Fibroblast of skin of right quadriceps (primary cell): ENCODE results near the gene SPEM1.

Experiments used
- DNase-seq: peaks from one replicate; pipeline ENCODE4 v3.0.0-alpha.2; 2013

SPEM1 gene

DNA sequence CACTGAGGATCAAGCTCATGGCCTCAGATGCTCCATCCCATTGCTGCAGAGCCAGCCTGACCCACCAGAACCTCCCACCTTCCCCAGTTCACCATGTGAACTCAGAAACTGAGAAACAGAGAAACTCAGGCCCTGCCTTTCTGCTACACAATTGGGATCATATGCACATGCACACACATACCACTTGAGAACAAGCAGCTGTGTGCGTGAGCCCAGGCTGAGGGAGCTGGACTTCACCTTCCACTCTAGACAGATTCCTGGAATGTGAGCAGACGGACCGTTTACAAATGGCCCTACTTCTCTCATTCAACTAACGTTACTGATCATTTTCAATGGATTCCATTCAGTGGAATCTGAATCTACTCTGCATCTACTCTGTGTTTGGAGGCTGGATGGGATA, 3.6 kb downstream of the SPEM1 start:
- DNase-seq: no peak

- DNase-seq: no peak
These were observed 5.2 kb downstream of the SPEM1 start, which contains the start of gene SPEM2 for GRCh38 chr17:7425316-7425715. Gene SPEM2 (plus strand): TSS chr17:7425616. CDS start chr17:7425689, 73 bp downstream.

GRCh38 chr17:7425756-7426155, 5.6 kb downstream of the SPEM1 start:
- no peak for DNase-seq

GRCh38 chr17:7426203-7426863, 6.2 kb downstream of the SPEM1 start:
- DNase-seq: no peak

DNA sequence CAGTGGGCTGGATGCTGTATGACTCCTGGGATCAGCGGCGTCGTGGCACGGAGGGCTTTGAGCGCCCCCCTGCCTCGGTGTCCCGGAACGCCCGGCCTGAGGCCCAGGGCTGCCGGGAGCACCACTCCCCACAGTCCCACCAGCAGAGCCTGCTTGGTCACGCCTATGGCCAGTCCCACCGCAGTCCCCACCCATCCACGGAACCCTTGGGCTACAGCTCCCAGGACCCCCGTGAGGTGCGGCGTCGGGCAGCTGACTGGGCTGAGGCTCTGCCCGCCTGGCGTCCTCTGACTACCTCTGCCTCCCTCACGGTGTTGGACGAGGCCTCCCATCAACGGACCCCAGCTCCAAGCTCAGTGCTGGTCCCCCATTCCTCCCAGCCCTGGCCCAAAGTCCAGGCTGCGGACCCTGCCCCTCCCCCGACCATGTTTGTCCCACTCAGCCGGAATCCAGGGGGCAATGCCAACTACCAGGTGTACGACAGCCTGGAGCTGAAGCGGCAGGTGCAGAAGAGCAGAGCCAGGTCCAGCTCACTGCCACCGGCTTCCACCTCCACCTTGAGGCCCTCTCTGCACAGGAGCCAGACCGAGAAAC, 6.9 kb downstream of the SPEM1 start:
- no peak for DNase-seq

GRCh38 chr17:7427549-7427948, 7.4 kb downstream of the SPEM1 start:
- DNase-seq: no peak

DNA sequence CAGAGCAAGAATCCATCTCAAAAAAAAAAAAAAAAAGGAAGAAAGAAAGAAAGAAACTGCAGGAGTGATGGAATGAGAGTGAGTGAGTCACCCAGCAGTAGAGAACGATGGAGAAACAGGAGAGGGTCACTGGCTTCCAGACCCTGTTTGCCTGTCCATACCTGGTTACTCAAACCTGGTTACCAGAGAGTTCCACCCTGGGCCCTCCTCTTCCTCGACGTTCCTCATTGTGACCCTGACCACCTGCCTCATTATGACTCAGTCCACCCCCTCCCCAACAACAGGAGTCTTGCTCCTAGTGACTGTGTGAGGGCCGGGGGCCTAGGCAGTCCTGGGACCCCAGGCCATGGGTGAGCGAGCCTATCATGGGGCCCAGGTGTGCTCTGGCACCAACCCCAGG, 8.4 kb downstream of the SPEM1 start, which contains the start of gene SPEM3:
SPEM3 (plus strand) TSS at position 301 of the 400 bp plus-strand sequence; CDS start at position 347, 46 bp downstream.
- no peak for DNase-seq

- no peak for DNase-seq
These were observed 9.6 kb downstream of the SPEM1 start for GRCh38 chr17:7429722-7430121.

DNA sequence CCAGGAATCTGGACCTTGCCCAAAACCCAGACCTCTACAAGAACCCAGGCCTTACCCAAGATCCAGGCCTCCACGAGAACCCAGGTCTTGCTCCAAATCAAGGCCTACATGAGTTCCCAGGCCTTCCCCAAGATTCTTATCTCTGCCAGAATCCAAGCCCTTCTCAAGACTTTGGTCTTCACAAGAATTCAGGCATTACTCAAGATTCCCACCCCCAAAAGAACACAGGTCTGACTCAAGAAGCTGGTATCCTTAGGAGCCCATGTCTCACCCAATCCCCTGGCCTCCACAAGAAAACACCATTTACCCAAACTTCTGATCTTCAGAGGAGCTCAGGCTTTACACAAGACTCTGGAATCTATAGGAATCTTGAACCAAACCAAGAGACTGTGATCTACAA, 11.1 kb downstream of the SPEM1 start:
- no peak for DNase-seq

- DNase-seq: no peak
These were observed 12.2 kb downstream of the SPEM1 start for GRCh38 chr17:7432296-7432695.

- DNase-seq: no peak
These were observed 15.8 kb downstream of the SPEM1 start for GRCh38 chr17:7435676-7436555.

DNA sequence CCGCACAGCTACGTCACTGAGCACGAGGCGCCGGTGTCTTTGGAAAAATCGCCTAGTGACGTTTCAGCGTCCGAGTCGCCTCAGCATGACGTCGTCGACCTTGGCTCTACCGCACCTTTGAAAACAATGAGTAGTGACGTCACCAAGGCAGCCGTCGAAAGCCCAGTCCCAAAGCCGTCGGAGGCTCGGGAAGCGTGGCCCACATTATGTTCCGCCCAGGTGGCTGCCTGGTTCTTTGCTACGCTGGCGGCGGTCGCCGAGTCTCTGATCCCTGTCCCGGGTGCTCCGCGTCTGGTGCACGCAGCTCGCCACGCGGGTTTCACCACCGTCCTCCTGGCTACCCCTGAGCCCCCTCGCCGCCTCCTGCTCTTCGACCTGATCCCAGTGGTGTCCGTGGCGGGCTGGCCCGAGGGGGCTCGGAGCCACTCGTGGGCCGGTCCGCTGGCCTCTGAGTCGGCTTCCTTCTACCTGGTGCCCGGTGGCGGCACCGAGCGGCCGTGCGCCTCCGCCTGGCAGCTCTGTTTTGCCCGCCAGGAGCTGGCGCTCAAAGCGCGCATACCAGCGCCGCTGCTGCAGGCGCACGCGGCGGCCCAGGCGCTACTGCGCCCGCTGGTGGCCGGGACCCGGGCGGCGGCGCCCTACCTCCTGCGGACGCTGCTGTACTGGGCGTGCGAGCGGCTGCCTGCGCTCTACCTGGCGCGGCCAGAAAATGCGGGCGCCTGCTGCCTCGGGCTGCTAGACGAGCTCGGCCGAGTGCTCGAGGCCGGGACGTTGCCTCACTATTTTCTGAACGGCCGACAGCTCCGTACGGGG, 16.6 kb downstream of the SPEM1 start:
- DNase-seq: peak; percentile 73

DNA sequence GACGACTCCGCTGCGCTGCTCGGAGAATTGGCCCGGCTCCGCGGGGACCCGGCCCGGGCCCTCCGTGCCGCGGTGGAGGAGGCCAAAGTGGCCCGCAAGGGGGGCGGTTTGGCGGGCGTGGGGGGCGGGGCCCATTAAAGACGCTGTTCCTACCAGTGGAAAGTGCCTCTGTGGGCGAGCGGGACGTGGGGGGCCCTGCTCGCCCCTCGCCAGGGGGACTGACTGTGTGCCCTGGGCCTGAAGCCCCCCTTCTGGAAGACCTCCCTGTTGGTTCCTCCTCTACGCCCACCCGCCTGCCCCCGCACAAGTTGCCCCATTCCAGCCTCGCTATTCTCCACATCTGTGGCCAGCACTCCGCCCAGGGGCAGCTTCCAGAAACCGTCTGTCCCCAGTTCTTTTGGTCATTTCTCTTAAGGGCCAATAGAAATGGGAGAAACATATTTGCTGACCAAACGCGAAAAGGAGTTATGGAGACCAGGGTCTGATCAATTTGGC, 17.3 kb downstream of the SPEM1 start:
- DNase-seq: no peak

- DNase-seq: no peak
These were observed 18.0 kb downstream of the SPEM1 start for GRCh38 chr17:7437950-7438614.

DNA sequence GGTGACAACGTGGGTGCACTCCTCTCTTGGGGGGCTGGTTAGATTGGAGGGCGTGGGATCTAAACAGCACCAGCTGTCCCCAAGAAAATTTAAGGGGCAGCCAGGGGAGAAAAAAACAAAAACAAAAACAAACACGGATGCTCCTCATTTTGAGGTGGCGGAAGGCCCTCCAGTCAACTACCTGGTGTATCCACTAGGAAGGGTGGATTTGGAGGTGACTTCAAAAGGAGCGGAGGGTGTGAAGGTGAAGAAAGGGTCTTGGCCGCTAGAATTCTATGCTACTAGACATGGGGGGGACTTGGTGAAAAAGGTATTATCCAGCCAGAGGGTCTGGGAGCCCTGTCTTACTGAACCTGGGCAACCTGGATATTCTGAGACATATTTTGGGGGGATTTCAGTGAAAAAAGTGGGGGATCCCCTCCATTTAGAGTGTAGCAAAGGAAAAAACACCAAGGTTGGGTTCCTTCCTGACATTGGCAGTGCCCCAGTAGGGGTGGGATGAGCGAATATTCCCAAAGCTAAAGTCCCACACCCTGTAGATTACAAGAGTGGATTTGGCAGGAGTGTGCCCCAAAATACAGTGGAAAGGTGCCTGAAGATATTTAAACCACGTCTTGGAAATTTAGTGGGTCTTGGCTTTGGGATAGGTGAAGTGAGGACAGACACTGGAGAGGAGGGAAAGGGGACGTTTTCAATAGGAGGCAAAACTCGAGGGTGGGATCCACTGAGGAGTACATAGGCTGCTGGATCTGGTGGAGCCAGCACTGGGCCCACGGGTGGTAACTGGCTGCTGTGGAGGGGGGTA, 18.7 kb downstream of the SPEM1 start:
- no peak for DNase-seq

DNA sequence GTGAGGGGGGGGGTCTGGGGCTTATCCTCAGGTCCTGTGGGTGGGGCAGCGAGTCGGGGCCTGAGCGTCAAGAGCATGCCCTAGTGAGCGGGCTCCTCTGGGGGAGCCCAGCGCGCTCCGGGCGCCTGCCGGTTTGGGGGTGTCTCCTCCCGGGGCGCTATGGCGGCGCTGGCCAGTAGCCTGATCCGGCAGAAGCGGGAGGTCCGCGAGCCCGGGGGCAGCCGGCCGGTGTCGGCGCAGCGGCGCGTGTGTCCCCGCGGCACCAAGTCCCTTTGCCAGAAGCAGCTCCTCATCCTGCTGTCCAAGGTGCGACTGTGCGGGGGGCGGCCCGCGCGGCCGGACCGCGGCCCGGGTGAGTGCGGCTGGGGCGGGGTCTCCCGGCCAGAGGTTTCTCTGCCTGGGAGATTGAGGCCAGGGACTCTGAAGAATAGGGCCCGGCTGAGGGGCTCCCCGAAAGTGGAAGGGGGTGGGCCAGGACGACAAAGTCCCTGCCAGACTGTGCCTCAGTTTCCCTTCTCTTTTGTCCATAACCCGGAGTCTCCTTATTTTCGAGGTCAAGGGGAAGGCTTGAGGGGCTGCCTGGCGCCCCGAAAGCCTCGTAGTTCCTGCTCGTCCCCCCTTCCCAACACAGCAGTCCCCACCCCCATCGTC, 19.5 kb downstream of the SPEM1 start, which contains the start of gene FGF11:
FGF11 (plus strand) TSS at position 51 of the 651 bp plus-strand sequence; CDS start at position 160, 109 bp downstream.
- DNase-seq: no peak

DNA sequence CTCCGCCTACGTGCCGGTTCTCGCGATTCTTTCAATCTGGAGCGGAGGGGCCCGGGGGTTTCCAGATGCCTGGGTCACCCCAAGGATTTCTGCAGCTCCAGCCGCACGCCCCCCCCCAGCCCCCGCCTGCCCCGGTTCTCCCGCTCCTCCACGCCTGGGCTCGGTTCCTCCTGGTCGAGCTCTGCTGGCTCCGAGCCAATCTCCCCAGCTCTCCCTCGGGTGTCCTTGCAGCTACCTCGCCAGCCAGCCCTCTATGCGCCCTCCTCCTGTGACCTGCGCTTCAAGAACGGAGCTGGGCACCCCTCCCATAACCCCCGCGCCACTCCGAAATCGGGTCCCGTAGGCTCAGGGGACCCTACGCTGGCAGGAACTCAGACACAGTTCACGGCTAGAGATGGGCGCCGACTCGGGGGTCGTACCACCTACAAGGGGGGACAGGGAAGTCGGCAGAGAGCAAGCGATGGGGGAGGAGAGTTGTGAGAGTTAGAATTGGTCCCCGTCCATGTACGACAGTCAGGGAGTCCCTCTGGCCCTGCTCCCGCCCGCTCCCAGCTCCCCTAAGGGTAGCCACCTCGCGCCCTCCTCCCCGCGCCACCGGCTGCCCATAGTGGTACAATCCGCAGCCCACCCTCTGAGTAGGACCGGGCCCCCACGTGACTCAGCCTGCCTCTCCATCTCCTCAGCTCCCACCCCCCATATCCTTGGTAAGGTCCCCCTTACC, 20.1 kb downstream of the SPEM1 start:
- DNase-seq: no peak

- DNase-seq: peak; percentile 34
These were observed 20.7 kb downstream of the SPEM1 start for GRCh38 chr17:7440834-7441195.

GRCh38 chr17:7441266-7441665, 21.1 kb downstream of the SPEM1 start:
- no peak for DNase-seq

- DNase-seq: no peak
These were observed 22.0 kb downstream of the SPEM1 start for GRCh38 chr17:7442142-7442541.
